Memory B cell (primary cell): ENCODE results near the gene MYH6.

Source experiments
- ATAC-seq: fragments of 150-1000 bp; cut with Tn5 transposase; 2 replicates; pipeline ENCODE4 v1.10.0; 2021; ENCODE audit warnings: low read depth, mild to moderate bottlenecking, moderate library complexity
- DNase-seq, 2 donors: peaks; one replicate each; pipeline ENCODE4 v3.0.0; 2022; ENCODE audit warnings: low spot score in 2 of 2
- H3K27ac Mint-ChIP-seq: one replicate; pipeline ENCODE4 v1.8.0; 2022; ENCODE audit warnings: mild to moderate bottlenecking, moderate library complexity, mixed read lengths
- H3K27me3 Mint-ChIP-seq: one replicate; pipeline ENCODE4 v1.8.0; 2022; ENCODE audit warnings: mixed read lengths
- H3K36me3 Mint-ChIP-seq: one replicate; pipeline ENCODE4 v1.8.0; 2022; ENCODE audit warnings: mild to moderate bottlenecking, mixed read lengths
- H3K4me1 Mint-ChIP-seq: one replicate; pipeline ENCODE4 v1.8.0; 2022; ENCODE audit warnings: mixed read lengths
- H3K4me3 Mint-ChIP-seq: one replicate; pipeline ENCODE4 v1.8.0; 2022; ENCODE audit warnings: mild to moderate bottlenecking, moderate library complexity, mixed read lengths
- H3K9me3 Mint-ChIP-seq: one replicate; pipeline ENCODE4 v1.8.0; 2022; ENCODE audit warnings: mixed read lengths

MYH6 gene

GRCh38 chr14:23385642-23386265 is 22.3 kb downstream of the MYH6 start:
- Mint-ChIP-seq H3K4me1 (no peaks in the 10 kb centered on the region), H3K9me3 (no peaks in the 10 kb centered on the region), H3K4me3 (no peak overlapping the region), H3K27ac (no peak overlapping the region), H3K36me3 (no peaks in the 10 kb centered on the region), H3K27me3 (peaks cover 25% of the 10 kb centered on the region)
- no peak for ATAC-seq
- DNase-seq, result no peak

DNA sequence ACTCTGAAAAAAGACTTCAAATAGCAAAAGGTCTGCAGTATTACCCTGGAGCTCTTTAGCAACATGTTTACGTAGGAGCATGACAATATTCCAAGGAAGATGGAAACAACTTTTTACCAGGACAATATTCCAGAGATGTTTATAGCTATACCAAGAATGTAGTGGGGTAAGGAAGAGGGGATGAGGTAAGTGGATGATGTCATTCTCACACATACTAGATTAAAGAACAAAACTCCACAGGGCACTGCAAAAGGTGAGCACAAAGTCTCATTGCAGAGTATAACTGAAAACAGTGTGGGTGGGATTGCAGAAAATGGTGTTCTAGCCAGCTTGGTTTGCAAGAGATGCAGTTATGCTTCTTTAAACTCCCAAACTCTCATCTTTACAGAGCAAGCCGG is 22.8 kb downstream of the MYH6 start:
- peaks cover 27% of the 10 kb centered on the region for H3K27me3 Mint-ChIP-seq
- no peaks in the 10 kb centered on the region for H3K9me3 Mint-ChIP-seq
- no peak for DNase-seq
- no peak overlapping the region for H3K4me3 Mint-ChIP-seq
- no peaks in the 10 kb centered on the region for H3K36me3 Mint-ChIP-seq
- H3K4me1 Mint-ChIP-seq, result no peaks in the 10 kb centered on the region
- no peak overlapping the region for H3K27ac Mint-ChIP-seq
- ATAC-seq, result no peak

DNA sequence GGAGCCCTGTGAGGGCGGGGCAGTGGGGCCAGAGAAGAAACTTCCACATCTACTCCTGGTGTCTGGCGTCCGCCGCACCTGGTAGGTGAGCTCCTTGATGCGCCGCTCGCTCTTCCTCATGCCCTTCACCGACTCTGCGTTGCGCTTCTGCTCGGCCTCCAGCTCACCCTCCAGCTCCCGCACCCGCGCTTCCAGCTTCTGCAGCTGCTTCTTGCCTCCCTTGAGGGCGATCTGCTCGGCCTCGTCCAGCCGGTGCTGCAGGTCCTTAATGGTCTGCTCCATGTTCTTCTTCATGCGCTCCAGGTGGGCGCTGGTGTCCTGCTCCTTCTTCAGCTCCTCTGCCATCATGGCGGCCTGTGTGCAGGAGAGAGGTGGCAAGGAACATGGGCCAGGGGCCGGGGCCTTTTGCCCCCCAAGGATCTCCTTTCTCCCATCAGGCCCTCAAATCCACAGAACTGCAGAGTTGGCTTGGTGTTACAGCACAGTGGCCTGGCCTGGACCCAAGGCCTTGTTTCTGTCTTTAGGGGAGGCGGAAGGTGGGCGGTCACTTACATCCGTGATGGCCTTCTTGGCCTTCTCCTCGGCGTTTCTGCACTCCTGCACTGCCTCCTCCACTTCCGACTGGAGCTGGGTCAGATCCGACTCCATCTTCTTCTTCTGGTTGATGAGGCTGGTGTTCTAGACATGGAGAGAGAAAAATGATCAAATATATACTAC is 23.6 kb downstream of the MYH6 start:
- H3K36me3 Mint-ChIP-seq, result no peaks in the 10 kb centered on the region
- no peaks in the 10 kb centered on the region for H3K9me3 Mint-ChIP-seq
- H3K4me1 Mint-ChIP-seq, result no peaks in the 10 kb centered on the region
- no peak overlapping the region for H3K4me3 Mint-ChIP-seq
- H3K27ac Mint-ChIP-seq, result no peak overlapping the region
- H3K27me3 Mint-ChIP-seq, result peaks cover 24% of the 10 kb centered on the region
- no peak for ATAC-seq
- DNase-seq, result no peak

GRCh38 chr14:23382731-23383440 is 25.2 kb downstream of the MYH6 start:
- no peak for ATAC-seq
- DNase-seq, result no peak
- H3K27me3 Mint-ChIP-seq, result peaks cover 21% of the 10 kb centered on the region
- H3K36me3 Mint-ChIP-seq, result no peaks in the 10 kb centered on the region
- no peak overlapping the region for H3K4me3 Mint-ChIP-seq
- H3K9me3 Mint-ChIP-seq, result no peaks in the 10 kb centered on the region
- no peak overlapping the region for H3K27ac Mint-ChIP-seq
- no peaks in the 10 kb centered on the region for H3K4me1 Mint-ChIP-seq

DNA sequence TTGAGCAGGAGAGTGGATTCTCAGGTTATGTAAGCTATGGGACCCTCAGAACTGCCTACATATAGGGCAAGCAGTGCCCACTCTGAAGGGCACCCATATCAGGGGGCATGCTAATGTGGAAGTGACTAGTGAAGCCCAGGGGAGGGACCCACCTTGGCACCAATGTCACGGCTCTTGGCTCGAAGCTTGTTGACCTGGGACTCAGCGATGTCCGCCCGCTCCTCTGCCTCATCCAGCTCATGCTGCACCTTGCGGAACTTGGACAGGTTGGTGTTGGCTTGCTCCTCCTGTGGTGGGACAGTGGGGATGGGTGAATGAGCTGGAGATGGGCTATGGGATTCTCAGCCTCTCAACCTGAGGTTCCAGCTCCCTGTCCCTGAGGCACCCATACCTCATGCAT is 25.8 kb downstream of the MYH6 start:
- H3K9me3 Mint-ChIP-seq, result no peaks in the 10 kb centered on the region
- H3K36me3 Mint-ChIP-seq, result no peaks in the 10 kb centered on the region
- ATAC-seq (no peak), DNase-seq (no peak)
- H3K27me3 Mint-ChIP-seq, result peaks cover 21% of the 10 kb centered on the region
- H3K4me3 Mint-ChIP-seq, result no peak overlapping the region
- no peaks in the 10 kb centered on the region for H3K4me1 Mint-ChIP-seq
- no peak overlapping the region for H3K27ac Mint-ChIP-seq

GRCh38 chr14:23381871-23382270 is 26.2 kb downstream of the MYH6 start:
- H3K27me3 Mint-ChIP-seq, result peaks cover 19% of the 10 kb centered on the region
- no peak for DNase-seq
- no peaks in the 10 kb centered on the region for H3K36me3 Mint-ChIP-seq
- no peaks in the 10 kb centered on the region for H3K9me3 Mint-ChIP-seq
- no peaks in the 10 kb centered on the region for H3K4me1 Mint-ChIP-seq
- no peak overlapping the region for H3K4me3 Mint-ChIP-seq
- H3K27ac Mint-ChIP-seq, result no peak overlapping the region
- ATAC-seq, result no peak

- Mint-ChIP-seq H3K36me3 (no peaks in the 10 kb centered on the region), H3K4me1 (no peaks in the 10 kb centered on the region), H3K4me3 (no peak overlapping the region), H3K9me3 (no peaks in the 10 kb centered on the region), H3K27ac (no peak overlapping the region), H3K27me3 (peaks cover 19% of the 10 kb centered on the region)
- ATAC-seq (no peak), DNase-seq (no peak)
Measured at GRCh38 chr14:23380976-23381375, 27.1 kb downstream of the MYH6 start.

GRCh38 chr14:23380197-23380914 is 27.7 kb downstream of the MYH6 start:
- no peak overlapping the region for H3K27ac Mint-ChIP-seq
- H3K4me3 Mint-ChIP-seq, result no peak overlapping the region
- DNase-seq (no peak), ATAC-seq (peak; percentile 10)
- peaks cover 17% of the 10 kb centered on the region for H3K27me3 Mint-ChIP-seq
- H3K9me3 Mint-ChIP-seq, result no peaks in the 10 kb centered on the region
- H3K36me3 Mint-ChIP-seq, result no peaks in the 10 kb centered on the region
- H3K4me1 Mint-ChIP-seq, result no peaks in the 10 kb centered on the region

DNA sequence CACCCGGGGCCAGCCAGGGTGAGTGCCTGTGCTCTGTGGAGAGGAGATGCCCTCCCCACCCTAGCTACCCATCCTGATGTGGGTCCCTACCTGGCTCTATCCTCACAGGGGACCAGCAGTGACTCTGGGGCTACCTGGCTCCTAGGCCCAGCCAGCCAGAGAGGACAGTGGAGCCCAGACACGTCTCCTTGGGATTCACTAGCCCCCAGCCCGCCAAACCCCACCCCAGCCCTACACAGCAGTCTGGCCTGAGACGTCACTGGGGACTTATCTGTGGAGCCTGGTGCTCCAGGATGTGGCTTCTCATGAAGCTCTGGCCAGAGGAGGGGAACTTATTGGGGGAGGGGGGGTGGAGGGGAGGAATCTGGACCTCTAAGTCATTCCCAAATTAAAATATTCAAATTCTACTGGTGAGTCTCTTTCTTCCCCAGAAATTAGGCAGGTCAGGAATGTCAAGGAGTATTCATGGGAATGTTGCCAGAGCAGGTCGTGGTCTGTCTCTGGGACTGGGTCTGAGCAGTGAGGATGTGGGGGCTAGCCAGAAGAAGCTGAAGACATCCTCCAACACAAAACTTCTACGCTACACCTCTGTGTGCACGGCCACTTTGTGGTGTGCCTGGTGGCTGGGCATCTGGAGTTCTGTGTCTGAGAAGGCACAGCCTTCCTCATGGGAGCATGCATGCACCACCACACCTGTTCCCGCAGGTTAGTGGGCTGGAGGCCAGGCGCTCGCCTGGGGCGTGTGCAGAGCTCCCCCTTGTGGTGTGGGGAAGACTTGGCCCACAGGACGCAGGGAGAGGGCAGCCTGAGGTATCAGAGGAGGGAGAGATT is 28.5 kb downstream of the MYH6 start:
- ATAC-seq (peak; percentile 89), DNase-seq (peak; percentile 66 to 68)
- H3K4me1 Mint-ChIP-seq, result no peaks in the 10 kb centered on the region
- H3K9me3 Mint-ChIP-seq, result no peaks in the 10 kb centered on the region
- H3K4me3 Mint-ChIP-seq, result no peak overlapping the region
- H3K36me3 Mint-ChIP-seq, result no peaks in the 10 kb centered on the region
- H3K27me3 Mint-ChIP-seq, result peaks cover 15% of the 10 kb centered on the region
- no peak overlapping the region for H3K27ac Mint-ChIP-seq

DNA sequence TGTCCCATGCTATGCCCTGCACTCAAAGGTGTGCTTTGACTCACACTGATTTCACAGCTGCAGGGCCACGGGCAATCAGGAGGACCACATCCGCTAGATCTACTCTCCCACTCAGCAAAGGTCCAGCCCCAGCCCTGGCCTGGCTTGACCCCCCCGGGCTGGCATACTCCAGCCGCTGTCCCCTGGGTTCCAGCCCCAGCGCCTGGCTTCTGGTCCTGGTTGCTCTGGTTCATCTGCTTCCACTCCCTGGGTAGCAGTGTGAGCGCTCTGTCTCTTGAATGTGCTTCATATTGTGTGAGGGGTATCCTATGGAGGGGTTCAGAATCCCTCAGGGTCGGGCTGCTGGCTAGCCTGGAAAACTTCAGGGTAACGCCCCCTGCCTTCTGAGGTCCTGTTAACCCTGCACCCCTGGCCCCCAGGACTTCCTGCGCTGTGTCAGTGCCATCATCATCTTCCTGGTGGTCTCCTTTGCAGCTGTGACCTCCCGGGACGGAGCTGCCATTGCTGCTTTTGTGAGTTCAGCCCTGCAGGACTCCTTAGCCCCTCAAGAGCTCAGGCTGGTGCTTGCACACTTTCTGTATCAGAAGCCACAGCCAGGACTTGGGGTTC is 29.4 kb downstream of the MYH6 start:
- H3K27me3 Mint-ChIP-seq, result peaks cover 13% of the 10 kb centered on the region
- ATAC-seq (no peak), DNase-seq (no peak)
- no peaks in the 10 kb centered on the region for H3K9me3 Mint-ChIP-seq
- no peaks in the 10 kb centered on the region for H3K36me3 Mint-ChIP-seq
- H3K4me3 Mint-ChIP-seq, result no peak overlapping the region
- H3K4me1 Mint-ChIP-seq, result no peaks in the 10 kb centered on the region
- H3K27ac Mint-ChIP-seq, result no peak overlapping the region

- DNase-seq, result no peak
- Mint-ChIP-seq H3K9me3 (no peaks in the 10 kb centered on the region), H3K27me3 (peaks cover 13% of the 10 kb centered on the region), H3K36me3 (no peaks in the 10 kb centered on the region), H3K4me1 (no peaks in the 10 kb centered on the region), H3K4me3 (no peak overlapping the region), H3K27ac (no peak overlapping the region)
- ATAC-seq, result no peak
Measured at GRCh38 chr14:23377573-23378563, 30.2 kb downstream of the MYH6 start.

DNA sequence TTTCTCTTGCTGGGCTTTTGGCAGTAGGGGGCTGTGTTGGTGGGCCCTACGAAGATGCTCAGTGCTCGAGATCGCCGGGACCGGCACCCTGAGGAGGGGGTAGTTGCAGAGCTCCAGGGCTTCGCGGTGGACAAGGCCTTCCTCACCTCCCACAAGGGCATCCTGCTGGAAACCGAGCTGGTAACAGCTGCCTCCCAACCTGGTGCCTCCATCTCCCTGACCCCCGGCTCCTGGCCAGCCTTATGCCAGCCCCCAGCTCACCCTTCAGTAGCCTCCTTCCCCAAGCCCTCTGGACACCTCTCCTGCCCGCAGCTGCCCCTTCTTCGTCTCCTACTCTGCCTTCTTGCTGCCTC is 30.9 kb downstream of the MYH6 start:
- DNase-seq (no peak), ATAC-seq (no peak)
- no peaks in the 10 kb centered on the region for H3K36me3 Mint-ChIP-seq
- H3K27me3 Mint-ChIP-seq, result peaks cover 12% of the 10 kb centered on the region
- H3K4me1 Mint-ChIP-seq, result no peaks in the 10 kb centered on the region
- no peak overlapping the region for H3K27ac Mint-ChIP-seq
- H3K9me3 Mint-ChIP-seq, result no peaks in the 10 kb centered on the region
- no peak overlapping the region for H3K4me3 Mint-ChIP-seq
